ENCODE measurements around the gene ZNF19. TPM values are rescaled to one million over a fixed set of nuclear protein-coding genes. Genes with fewer than 3 reads are reported as not detected.

The ZNF19 gene
- total and polyA plus RNA-seq, 10 donors = 1.9 to 9.5 (median 6.3) TPM

DNA sequence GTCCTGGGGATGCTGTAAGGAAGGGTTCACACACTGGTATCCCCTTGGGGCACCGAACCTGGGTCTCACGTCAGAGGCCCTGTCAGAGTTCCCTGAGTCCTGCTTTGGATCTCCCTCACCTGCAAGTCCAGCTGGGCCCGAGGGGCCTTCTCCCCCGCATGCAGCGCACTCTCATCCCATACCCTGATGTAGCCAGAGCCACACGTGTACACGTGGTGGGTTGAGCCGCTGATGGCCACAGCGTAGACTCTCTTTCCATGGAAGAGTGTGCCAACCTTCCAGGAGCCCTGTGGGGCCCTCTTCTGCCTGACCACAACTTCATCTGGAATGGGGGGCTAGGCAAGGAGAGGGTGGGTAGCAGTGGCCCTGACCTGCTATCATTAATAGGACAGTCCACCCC lies 57.1 kb downstream of the ZNF19 start:
- H3K27me3 ChIP-seq (replicated peaks in 1 of 7) = peaks cover 0 to 51% (median 0%) of the 10 kb centered on the region in 7 donors
- intact Hi-C loops (cut with DNase I; ENCODE audit: low total_unique reads) = no loop called here
- peaks cover 0 to 11% (median 0%) of the 10 kb centered on the region in 8 donors for H3K9me3 ChIP-seq
- H3K4me3 ChIP-seq = no peak overlapping the region
- no peaks in the 10 kb centered on the region for H3K4me1 ChIP-seq
- WGBS, 5 donors = 78 to 93% (median 90%) methylated on average over 7 to 9 of the region's 9 CpGs; no CpG with 5 or more reads in 1 of the 5 donors
- no peak for TF ChIP-seq POLR2A (IDR thresholded peaks at IDR 0.05)
- DNase-seq = peak; percentile 52
- H3K27ac ChIP-seq = no peak overlapping the region
- H3K36me3 ChIP-seq = no peaks in the 10 kb centered on the region

DNA sequence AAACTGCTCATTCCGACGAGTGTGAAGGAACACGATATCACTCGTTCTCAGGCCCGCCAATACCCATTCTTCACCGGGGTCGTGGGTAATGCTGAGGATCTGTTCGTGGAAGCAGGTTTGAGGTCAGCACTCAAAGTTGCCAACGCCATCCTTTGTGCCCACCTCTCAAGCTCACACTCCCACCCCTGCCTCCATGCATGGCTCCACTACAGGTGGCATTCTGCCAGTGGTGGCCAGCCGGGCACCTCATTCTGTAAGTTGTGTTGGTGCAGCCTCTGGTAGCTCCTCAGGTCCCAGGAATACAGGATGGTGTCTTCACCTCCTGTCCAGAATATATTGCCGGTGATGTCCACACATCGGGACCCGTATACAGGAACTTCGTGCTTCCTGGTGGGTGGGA lies 57.9 kb downstream of the ZNF19 start:
- WGBS, 5 donors = 81 to 90% (median 86%) methylated on average over 13 to 14 of the region's 14 CpGs
- peaks cover 0 to 11% (median 0%) of the 10 kb centered on the region in 8 donors for H3K9me3 ChIP-seq
- DNase-seq = peak; percentile 42
- TF ChIP-seq, protein P1, sequence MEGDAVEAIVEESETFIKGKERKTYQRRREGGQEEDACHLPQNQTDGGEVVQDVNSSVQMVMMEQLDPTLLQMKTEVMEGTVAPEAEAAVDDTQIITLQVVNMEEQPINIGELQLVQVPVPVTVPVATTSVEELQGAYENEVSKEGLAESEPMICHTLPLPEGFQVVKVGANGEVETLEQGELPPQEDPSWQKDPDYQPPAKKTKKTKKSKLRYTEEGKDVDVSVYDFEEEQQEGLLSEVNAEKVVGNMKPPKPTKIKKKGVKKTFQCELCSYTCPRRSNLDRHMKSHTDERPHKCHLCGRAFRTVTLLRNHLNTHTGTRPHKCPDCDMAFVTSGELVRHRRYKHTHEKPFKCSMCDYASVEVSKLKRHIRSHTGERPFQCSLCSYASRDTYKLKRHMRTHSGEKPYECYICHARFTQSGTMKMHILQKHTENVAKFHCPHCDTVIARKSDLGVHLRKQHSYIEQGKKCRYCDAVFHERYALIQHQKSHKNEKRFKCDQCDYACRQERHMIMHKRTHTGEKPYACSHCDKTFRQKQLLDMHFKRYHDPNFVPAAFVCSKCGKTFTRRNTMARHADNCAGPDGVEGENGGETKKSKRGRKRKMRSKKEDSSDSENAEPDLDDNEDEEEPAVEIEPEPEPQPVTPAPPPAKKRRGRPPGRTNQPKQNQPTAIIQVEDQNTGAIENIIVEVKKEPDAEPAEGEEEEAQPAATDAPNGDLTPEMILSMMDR (IDR thresholded peaks at IDR 0.05 in 8 of 11, conservative IDR thresholded peaks at IDR 0.05 in 3 of 11) = no peak
- TF ChIP-seq POLR2A (IDR thresholded peaks at IDR 0.05) (no peak), POLR2AphosphoS5 (IDR thresholded peaks at IDR 0.05) (no peak)
- peaks cover 2 to 52% (median 5%) of the 10 kb centered on the region in 7 donors for H3K27me3 ChIP-seq (replicated peaks in 1 of 7)
- H3K4me1 ChIP-seq = peaks cover 0 to 7% (median 0%) of the 10 kb centered on the region in 6 donors
- no peaks in the 10 kb centered on the region for H3K36me3 ChIP-seq
- intact Hi-C loops (cut with DNase I; ENCODE audit: low total_unique reads) = no loop called here
- H3K4me3 ChIP-seq = no peak overlapping the region
- H3K27ac ChIP-seq = no peak overlapping the region

DNA sequence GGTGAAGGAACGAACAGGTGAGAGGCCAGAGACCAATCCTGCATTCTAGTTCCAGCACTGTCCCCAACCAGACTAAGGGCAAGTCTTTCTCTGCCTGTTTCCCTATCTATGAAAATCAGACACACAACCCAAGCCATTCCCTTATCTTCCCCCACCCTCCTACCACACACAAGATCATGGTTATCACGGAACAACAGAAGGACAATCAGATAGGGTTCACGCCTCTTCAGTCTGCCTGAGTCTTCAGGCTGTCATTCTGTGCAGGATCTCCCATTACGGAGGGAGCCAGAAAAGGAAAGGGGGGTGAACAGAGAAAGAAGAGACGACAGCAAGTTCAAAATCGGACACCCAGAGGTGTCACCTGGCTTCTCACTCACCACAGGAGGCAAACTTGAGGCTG lies 58.4 kb downstream of the ZNF19 start:
- WGBS, 5 donors = 66 to 85% (median 73%) methylated on average over 6 of the region's 6 CpGs
- no peak for DNase-seq
- intact Hi-C loops (cut with DNase I; ENCODE audit: low total_unique reads) = no loop called here
- TF ChIP-seq, protein P1 (IDR thresholded peaks at IDR 0.05 in 8 of 11, conservative IDR thresholded peaks at IDR 0.05 in 3 of 11) = no peak
- no peak for TF ChIP-seq POLR2A (IDR thresholded peaks at IDR 0.05)
- no peak for TF ChIP-seq POLR2AphosphoS5 (IDR thresholded peaks at IDR 0.05)
- peaks cover 0 to 11% (median 0%) of the 10 kb centered on the region in 8 donors for H3K9me3 ChIP-seq
- no peak overlapping the region for H3K4me3 ChIP-seq
- peaks cover 3 to 54% (median 8%) of the 10 kb centered on the region in 7 donors for H3K27me3 ChIP-seq (replicated peaks in 1 of 7)
- no peaks in the 10 kb centered on the region for H3K36me3 ChIP-seq
- no peak overlapping the region for H3K27ac ChIP-seq
- H3K4me1 ChIP-seq = peaks cover 0 to 12% (median 0%) of the 10 kb centered on the region in 6 donors

DNA sequence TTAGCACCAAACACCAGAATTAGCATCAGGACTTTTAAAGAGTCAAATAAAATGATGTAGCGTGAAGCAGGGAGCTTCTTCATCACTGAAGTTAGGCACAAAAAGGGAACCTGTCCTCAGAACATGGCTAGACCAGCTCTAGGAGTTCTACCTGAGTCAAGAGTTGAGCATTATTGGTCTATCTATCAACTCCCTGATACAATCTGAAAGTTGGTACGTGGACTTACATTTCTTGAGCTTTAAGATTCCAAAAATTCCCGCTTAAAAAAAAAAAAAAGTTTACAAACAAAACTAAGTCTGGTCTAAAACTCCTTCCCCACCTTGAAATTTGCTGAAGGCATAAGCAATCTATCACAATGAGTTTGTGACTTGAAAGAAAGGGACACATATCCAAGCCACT lies 59.5 kb downstream of the ZNF19 start:
- peaks cover 3 to 66% (median 14%) of the 10 kb centered on the region in 7 donors for H3K27me3 ChIP-seq (replicated peaks in 1 of 7)

More for the DNA sequence above, 59.5 kb downstream of the ZNF19 start:
- no peak overlapping the region for H3K27ac ChIP-seq
- TF ChIP-seq POLR2AphosphoS5 (IDR thresholded peaks at IDR 0.05) (no peak), POLR2A (IDR thresholded peaks at IDR 0.05) (no peak)
- TF ChIP-seq, protein P1 (IDR thresholded peaks at IDR 0.05 in 8 of 11, conservative IDR thresholded peaks at IDR 0.05 in 3 of 11) = no peak
- DNase-seq = no peak
- H3K4me1 ChIP-seq = peaks cover 0 to 15% (median 0%) of the 10 kb centered on the region in 6 donors
- 75 to 81% (median 78%) methylated on average over 3 of the region's 3 CpGs for WGBS, 5 donors
- intact Hi-C loops (cut with DNase I; ENCODE audit: low total_unique reads) = no loop called here
- no peak overlapping the region for H3K4me3 ChIP-seq
- peaks cover 0 to 11% (median 0%) of the 10 kb centered on the region in 8 donors for H3K9me3 ChIP-seq
- H3K36me3 ChIP-seq = no peaks in the 10 kb centered on the region

Measured in spleen (tissue), 11 donors.